Measurements from ENCODE around the gene MVB12B. TPM values are rescaled to one million over a fixed set of nuclear protein-coding genes. Genes with fewer than 3 reads are reported as not detected.

The MVB12B gene
- total RNA-seq, 2 experiments from 2014 or later: 14.3 to 15.3 TPM

DNA sequence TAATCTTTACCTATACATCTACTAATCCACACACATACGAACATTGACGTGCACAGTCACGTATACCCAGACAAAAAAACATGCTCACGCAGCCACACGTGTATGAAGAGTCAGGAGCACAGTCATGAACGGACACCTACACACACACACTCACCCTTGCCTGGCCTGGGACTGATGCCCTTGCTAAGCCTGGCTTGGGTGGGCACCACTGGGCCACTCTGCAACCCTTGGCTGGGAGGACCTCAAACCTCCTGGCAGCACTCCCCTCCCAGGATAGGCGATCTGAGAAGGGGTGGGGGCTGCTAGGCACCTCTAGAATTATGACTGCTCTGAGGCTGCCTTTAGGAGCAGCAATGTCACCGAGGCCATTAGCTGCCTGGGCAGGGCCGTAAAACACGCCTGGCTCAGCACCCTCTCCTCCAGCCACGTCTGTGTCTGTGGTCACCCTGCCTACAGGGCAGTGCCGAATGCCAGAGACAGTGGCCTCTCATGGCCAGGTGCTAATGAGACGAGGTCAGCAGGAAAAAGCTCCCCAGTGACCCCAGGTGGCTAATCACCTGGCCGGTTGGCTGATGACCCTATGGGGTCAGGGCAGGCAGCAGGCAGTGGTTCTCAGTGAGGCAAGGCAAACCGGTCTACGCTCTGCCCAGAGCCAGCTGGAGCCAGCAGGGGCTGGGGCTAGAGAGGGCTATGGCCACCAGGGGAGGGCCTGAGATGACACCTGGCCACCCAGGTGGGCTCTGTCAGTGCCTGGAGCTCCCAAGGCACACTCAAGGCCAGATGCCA, 33.7 kb upstream of the MVB12B start:
- Histone ChIP-seq H3K27ac (ENCODE audit: low read depth in 1 of 2, low read length in 2 of 2) (no peak overlapping the region), H3K4me3 (ENCODE audit: low read length) (no peak overlapping the region), H3K4me1 (ENCODE audit: insufficient read depth, low read length) (no peaks in the 10 kb centered on the region), H3K27me3 (ENCODE audit: control insufficient read depth in 1 of 2, insufficient read depth in 2 of 2, low read length in 2 of 2) (peaks cover 0 to 2% of the 10 kb centered on the region in 2 experiments), H3K36me3 (ENCODE audit: insufficient read depth, low read length) (no peaks in the 10 kb centered on the region), H3K9me3 (ENCODE audit: control insufficient read depth in 1 of 2, insufficient read depth in 1 of 2, low read length in 2 of 2) (peaks cover 0 to 7% of the 10 kb centered on the region in 2 experiments)
- ChIA-PET CTCF (interaction anchor here (1.4 kb wide), 1 partner anchor 885 kb away, joined by 4 read pairs; no protein-coding TSS in a partner anchor), POLR2A (interaction anchor here (0.6 kb wide), 1 partner anchor 14 kb away, joined by 3 read pairs; no protein-coding TSS in a partner anchor)
- Mint-ChIP-seq H3K36me3 (ENCODE audit: low read depth) (no peaks in the 10 kb centered on the region), H3K27me3 (peaks cover 12% of the 10 kb centered on the region), H3K27ac (no peak overlapping the region), H3K4me1 (ENCODE audit: low read depth) (no peaks in the 10 kb centered on the region), H3K4me3 (no peak overlapping the region), H3K9me3 (no peaks in the 10 kb centered on the region)
- TF ChIP-seq, protein P1, sequence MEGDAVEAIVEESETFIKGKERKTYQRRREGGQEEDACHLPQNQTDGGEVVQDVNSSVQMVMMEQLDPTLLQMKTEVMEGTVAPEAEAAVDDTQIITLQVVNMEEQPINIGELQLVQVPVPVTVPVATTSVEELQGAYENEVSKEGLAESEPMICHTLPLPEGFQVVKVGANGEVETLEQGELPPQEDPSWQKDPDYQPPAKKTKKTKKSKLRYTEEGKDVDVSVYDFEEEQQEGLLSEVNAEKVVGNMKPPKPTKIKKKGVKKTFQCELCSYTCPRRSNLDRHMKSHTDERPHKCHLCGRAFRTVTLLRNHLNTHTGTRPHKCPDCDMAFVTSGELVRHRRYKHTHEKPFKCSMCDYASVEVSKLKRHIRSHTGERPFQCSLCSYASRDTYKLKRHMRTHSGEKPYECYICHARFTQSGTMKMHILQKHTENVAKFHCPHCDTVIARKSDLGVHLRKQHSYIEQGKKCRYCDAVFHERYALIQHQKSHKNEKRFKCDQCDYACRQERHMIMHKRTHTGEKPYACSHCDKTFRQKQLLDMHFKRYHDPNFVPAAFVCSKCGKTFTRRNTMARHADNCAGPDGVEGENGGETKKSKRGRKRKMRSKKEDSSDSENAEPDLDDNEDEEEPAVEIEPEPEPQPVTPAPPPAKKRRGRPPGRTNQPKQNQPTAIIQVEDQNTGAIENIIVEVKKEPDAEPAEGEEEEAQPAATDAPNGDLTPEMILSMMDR (IDR thresholded peaks at IDR 0.05): no peak
- DNase-seq (no peak), ATAC-seq (ENCODE audit: poor library complexity) (no peak)
- intact Hi-C loops (cut with DNase I, micrococcal nuclease): no loop called here

GRCh38 chr9:126293522-126293889, 33.1 kb upstream of the MVB12B start:
- H3K9me3 ChIP-seq (ENCODE audit: control insufficient read depth in 1 of 2, insufficient read depth in 1 of 2, low read length in 2 of 2): peaks cover 0 to 7% of the 10 kb centered on the region in 2 experiments
- no peak overlapping the region for H3K4me3 Mint-ChIP-seq
- no peaks in the 10 kb centered on the region for H3K36me3 Mint-ChIP-seq (ENCODE audit: low read depth)
- H3K27me3 Mint-ChIP-seq: peaks cover 12% of the 10 kb centered on the region
- peaks cover 0 to 2% of the 10 kb centered on the region in 2 experiments for H3K27me3 ChIP-seq (ENCODE audit: control insufficient read depth in 1 of 2, insufficient read depth in 2 of 2, low read length in 2 of 2)
- ChIA-PET POLR2A (interaction anchor here (0.6 kb wide), 1 partner anchor 15 kb away, joined by 3 read pairs; no protein-coding TSS in a partner anchor), CTCF (interaction anchor here (1.4 kb wide), 1 partner anchor 886 kb away, joined by 4 read pairs; no protein-coding TSS in a partner anchor)
- ATAC-seq (ENCODE audit: poor library complexity) (no peak), DNase-seq (no peak)
- no peaks in the 10 kb centered on the region for H3K36me3 ChIP-seq (ENCODE audit: insufficient read depth, low read length)
- intact Hi-C loops (cut with DNase I, micrococcal nuclease): no loop called here
- no peaks in the 10 kb centered on the region for H3K4me1 Mint-ChIP-seq (ENCODE audit: low read depth)
- TF ChIP-seq, protein P1 (IDR thresholded peaks at IDR 0.05): no peak
- no peak overlapping the region for H3K27ac Mint-ChIP-seq
- H3K4me1 ChIP-seq (ENCODE audit: insufficient read depth, low read length): no peaks in the 10 kb centered on the region
- H3K9me3 Mint-ChIP-seq: no peaks in the 10 kb centered on the region
- no peak overlapping the region for H3K27ac ChIP-seq (ENCODE audit: low read depth in 1 of 2, low read length in 2 of 2)
- H3K4me3 ChIP-seq (ENCODE audit: low read length): no peak overlapping the region

GRCh38 chr9:126294331-126295081, 32.1 kb upstream of the MVB12B start:
- CTCF ChIA-PET: no interaction called here

More at GRCh38 chr9:126294331-126295081, 32.1 kb upstream of the MVB12B start:
- no peak overlapping the region for H3K27ac Mint-ChIP-seq
- no peaks in the 10 kb centered on the region for H3K36me3 Mint-ChIP-seq (ENCODE audit: low read depth)
- intact Hi-C loops (cut with DNase I, micrococcal nuclease): no loop called here
- H3K9me3 Mint-ChIP-seq: no peaks in the 10 kb centered on the region
- Histone ChIP-seq H3K4me3 (ENCODE audit: low read length) (no peak overlapping the region), H3K36me3 (ENCODE audit: insufficient read depth, low read length) (no peaks in the 10 kb centered on the region), H3K27ac (ENCODE audit: low read depth in 1 of 2, low read length in 2 of 2) (no peak overlapping the region), H3K27me3 (ENCODE audit: control insufficient read depth in 1 of 2, insufficient read depth in 2 of 2, low read length in 2 of 2) (peaks cover 0 to 2% of the 10 kb centered on the region in 2 experiments), H3K4me1 (ENCODE audit: insufficient read depth, low read length) (no peaks in the 10 kb centered on the region), H3K9me3 (ENCODE audit: control insufficient read depth in 1 of 2, insufficient read depth in 1 of 2, low read length in 2 of 2) (peaks cover 0 to 7% of the 10 kb centered on the region in 2 experiments)
- no peak for ATAC-seq (ENCODE audit: poor library complexity)
- no peak overlapping the region for H3K4me3 Mint-ChIP-seq
- TF ChIP-seq, protein P1 (IDR thresholded peaks at IDR 0.05): no peak
- no peaks in the 10 kb centered on the region for H3K4me1 Mint-ChIP-seq (ENCODE audit: low read depth)
- DNase-seq: no peak
- peaks cover 12% of the 10 kb centered on the region for H3K27me3 Mint-ChIP-seq
- POLR2A ChIA-PET: no interaction called here

Measured in CD4-positive, alpha-beta T cell (primary cell).